Activated T-cell treated with anti-CD3 and anti-CD28 coated beads, Interleukin-2, amount 50 U/mL, for 24 hours (primary cell): ENCODE results near the gene NR5A1.

Experiments
- DNase-seq: peaks from one replicate; pipeline ENCODE4 v3.0.0-alpha.2; 2020
- H3K27ac Mint-ChIP-seq: 2 replicates; pipeline ENCODE4 v1.8.0; 2020; ENCODE audit warnings: mild to moderate bottlenecking, mixed read lengths
- H3K27me3 Mint-ChIP-seq: 2 replicates; pipeline ENCODE4 v1.8.0; 2020; ENCODE audit warnings: mixed read lengths
- H3K36me3 Mint-ChIP-seq: 2 replicates; pipeline ENCODE4 v1.8.0; 2020; ENCODE audit warnings: low read depth, mixed read lengths
- H3K4me1 Mint-ChIP-seq: 2 replicates; pipeline ENCODE4 v1.8.0; 2020; ENCODE audit warnings: low read depth, mixed read lengths
- H3K4me3 Mint-ChIP-seq: 2 replicates; pipeline ENCODE4 v1.8.0; 2020; ENCODE audit warnings: mild to moderate bottlenecking, moderate library complexity, mixed read lengths
- H3K9me3 Mint-ChIP-seq: 2 replicates; pipeline ENCODE4 v1.8.0; 2020; ENCODE audit warnings: mixed read lengths

Gene NR5A1

GRCh38 chr9:124456341-124457078, 50.7 kb downstream of the NR5A1 start:
- peaks cover 2% of the 10 kb centered on the region for H3K9me3 Mint-ChIP-seq
- H3K27ac Mint-ChIP-seq: no peak overlapping the region
- H3K36me3 Mint-ChIP-seq: no peaks in the 10 kb centered on the region
- H3K27me3 Mint-ChIP-seq: peaks cover 18% of the 10 kb centered on the region
- H3K4me3 Mint-ChIP-seq: no peak overlapping the region
- no peaks in the 10 kb centered on the region for H3K4me1 Mint-ChIP-seq
- no peak for DNase-seq

- H3K27ac Mint-ChIP-seq: no peak overlapping the region
Observed at GRCh38 chr9:124455820-124456219, 51.4 kb downstream of the NR5A1 start.

GRCh38 chr9:124454791-124455443, 52.3 kb downstream of the NR5A1 start:
- no peak for DNase-seq
- H3K27ac Mint-ChIP-seq: no peak overlapping the region
- H3K27me3 Mint-ChIP-seq: peaks cover 31% of the 10 kb centered on the region

More at GRCh38 chr9:124455820-124456219, 51.4 kb downstream of the NR5A1 start:
- Mint-ChIP-seq H3K9me3 (no peaks in the 10 kb centered on the region), H3K4me3 (no peak overlapping the region), H3K4me1 (no peaks in the 10 kb centered on the region), H3K27me3 (peaks cover 24% of the 10 kb centered on the region), H3K36me3 (no peaks in the 10 kb centered on the region)
- no peak for DNase-seq

DNA sequence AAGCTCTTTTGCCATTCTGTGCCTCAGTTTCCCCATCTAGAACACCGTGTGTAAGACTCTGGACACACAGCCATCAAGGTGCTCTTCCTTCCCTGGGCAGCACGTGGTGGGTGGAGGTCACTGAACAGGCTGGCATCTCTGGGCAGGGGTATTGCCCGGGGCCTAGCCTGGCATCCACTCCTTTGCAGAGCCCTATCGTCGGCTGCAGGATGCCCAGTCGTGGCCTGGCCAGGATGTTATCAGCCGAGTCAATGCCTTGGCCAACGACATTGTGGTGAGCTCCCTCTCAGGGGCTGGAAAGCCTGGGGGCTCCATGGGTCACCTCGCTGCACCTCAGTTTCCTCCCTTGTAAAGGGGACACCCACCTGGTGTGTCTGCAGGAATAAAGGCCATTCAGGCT, 52.9 kb downstream of the NR5A1 start:
- no peaks in the 10 kb centered on the region for H3K9me3 Mint-ChIP-seq
- no peaks in the 10 kb centered on the region for H3K36me3 Mint-ChIP-seq
- peaks cover 38% of the 10 kb centered on the region for H3K27me3 Mint-ChIP-seq
- H3K4me3 Mint-ChIP-seq: no peak overlapping the region
- H3K27ac Mint-ChIP-seq: no peak overlapping the region
- peaks cover 4% of the 10 kb centered on the region for H3K4me1 Mint-ChIP-seq
- no peak for DNase-seq

More at GRCh38 chr9:124454791-124455443, 52.3 kb downstream of the NR5A1 start:
- H3K36me3 Mint-ChIP-seq: no peaks in the 10 kb centered on the region
- H3K4me1 Mint-ChIP-seq: peaks cover 4% of the 10 kb centered on the region
- no peak overlapping the region for H3K4me3 Mint-ChIP-seq
- H3K9me3 Mint-ChIP-seq: no peaks in the 10 kb centered on the region

DNA sequence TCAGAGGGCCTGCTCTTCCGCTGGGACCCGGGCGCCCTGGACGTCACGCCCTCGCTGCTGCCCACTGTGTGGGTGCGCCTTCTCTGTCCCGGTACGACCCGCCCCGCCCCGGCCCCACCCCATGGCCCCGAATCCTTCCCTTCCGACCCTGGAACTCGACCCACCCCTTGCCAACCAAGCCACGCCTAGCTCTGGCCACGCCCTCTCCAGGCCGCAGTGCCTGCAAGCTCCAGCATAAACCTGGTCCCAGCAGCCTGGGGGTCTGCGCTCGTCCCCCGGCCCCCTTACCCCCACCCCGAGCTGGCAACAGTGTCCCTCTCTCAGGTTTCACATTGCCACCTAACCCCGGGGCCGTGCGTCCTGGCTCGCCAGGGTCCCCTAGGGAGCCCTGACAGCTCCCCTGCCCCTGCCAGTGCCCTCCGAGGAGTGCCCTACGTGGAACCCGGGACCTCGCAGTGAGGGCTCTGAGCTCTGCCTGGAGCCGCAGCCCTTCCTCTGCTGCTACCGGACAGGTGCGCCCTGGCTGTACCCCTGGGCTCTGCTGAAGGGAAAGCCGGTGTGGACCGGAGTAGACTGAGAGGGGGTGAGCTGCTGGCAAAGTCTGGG, 53.5 kb downstream of the NR5A1 start:
- no peaks in the 10 kb centered on the region for H3K36me3 Mint-ChIP-seq
- no peaks in the 10 kb centered on the region for H3K9me3 Mint-ChIP-seq
- peak; percentile 39 for DNase-seq
- no peak overlapping the region for H3K27ac Mint-ChIP-seq
- H3K4me1 Mint-ChIP-seq: peaks cover 4% of the 10 kb centered on the region
- no peak overlapping the region for H3K4me3 Mint-ChIP-seq
- peaks cover 41% of the 10 kb centered on the region for H3K27me3 Mint-ChIP-seq

DNA sequence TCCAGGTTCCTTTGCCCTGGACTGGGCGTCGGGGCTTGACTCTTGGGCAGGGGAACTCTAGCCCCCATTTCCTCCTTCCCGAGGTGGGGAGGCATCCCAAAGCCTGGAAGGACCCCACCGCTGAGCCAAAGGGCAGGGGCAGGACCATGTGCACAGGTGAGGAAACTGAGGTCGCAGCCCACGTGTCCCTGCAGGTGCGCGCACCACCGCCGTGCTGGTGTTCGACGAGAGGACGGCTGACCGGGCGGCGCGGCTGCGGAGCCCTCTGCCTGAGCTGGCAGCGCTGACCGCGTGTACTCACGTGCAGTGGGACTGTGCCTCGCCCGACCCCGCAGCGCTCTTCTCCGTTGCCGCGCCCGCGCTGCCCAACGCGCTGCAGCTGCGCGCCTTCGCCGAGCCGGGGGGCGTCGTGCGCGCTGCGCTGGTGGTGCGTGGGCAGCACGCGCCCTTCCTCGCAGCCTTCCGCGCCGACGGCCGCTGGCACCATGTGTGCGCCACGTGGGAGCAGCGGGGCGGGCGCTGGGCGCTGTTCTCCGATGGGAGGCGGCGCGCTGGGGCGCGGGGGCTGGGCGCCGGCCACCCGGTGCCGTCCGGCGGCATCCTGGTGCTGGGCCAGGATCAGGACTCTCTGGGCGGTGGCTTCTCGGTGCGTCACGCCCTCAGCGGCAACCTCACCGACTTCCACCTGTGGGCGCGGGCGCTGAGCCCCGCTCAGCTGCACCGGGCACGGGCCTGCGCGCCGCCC, 54.2 kb downstream of the NR5A1 start:
- no peak overlapping the region for H3K27ac Mint-ChIP-seq
- peaks cover 4% of the 10 kb centered on the region for H3K4me1 Mint-ChIP-seq
- peaks cover 46% of the 10 kb centered on the region for H3K27me3 Mint-ChIP-seq
- H3K4me3 Mint-ChIP-seq: no peak overlapping the region
- no peaks in the 10 kb centered on the region for H3K36me3 Mint-ChIP-seq
- no peaks in the 10 kb centered on the region for H3K9me3 Mint-ChIP-seq
- DNase-seq: no peak

- H3K9me3 Mint-ChIP-seq: no peaks in the 10 kb centered on the region
- peaks cover 46% of the 10 kb centered on the region for H3K27me3 Mint-ChIP-seq
- H3K4me1 Mint-ChIP-seq: peaks cover 4% of the 10 kb centered on the region
- H3K27ac Mint-ChIP-seq: no peak overlapping the region
- no peaks in the 10 kb centered on the region for H3K36me3 Mint-ChIP-seq
- no peak overlapping the region for H3K4me3 Mint-ChIP-seq
- no peak for DNase-seq
Observed at GRCh38 chr9:124452326-124452725, 54.9 kb downstream of the NR5A1 start.

GRCh38 chr9:124450931-124451661, 56.1 kb downstream of the NR5A1 start:
- Mint-ChIP-seq H3K36me3 (no peaks in the 10 kb centered on the region), H3K9me3 (no peaks in the 10 kb centered on the region), H3K4me1 (peaks cover 4% of the 10 kb centered on the region)

DNA sequence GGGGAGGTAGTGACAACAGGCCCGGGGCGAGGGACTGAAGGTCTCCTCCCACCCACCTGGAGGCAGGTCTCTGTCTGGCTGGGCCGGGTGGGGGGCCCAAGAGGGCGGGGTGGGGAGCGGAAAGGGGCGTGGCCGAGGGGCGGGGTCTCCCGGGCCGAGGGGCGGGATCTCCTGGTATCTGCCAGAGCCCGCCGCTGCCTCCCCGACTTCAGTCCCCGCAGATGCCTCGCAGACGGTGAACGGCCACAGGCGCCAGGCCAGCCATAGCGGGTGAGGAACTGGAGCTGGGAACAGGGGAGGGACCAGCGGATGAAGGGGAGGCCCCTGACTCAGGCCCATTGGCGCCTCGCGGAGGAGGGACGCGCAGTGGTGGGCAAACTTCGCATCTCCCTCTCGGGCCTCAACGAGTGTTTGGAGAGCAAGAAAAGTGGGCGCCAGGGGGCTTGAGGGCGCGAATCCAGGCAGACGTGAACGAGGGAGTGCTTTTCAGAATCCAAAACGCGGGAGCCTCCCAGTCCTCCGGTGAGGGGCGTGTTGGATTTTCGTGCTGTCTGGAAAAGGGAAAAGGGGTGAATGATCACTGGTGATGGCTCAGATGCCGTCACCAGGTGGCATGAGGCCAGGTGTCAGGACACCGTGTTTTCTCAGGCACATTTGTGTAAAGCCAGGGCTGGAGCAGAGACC, 56.8 kb downstream of the NR5A1 start, which contains the start of gene ADGRD2:
ADGRD2 (plus strand) TSS at position 211 of the 684 bp plus-strand sequence. CDS start 1,216 bp downstream, outside the sequence.
- Mint-ChIP-seq H3K4me1 (peaks cover 4% of the 10 kb centered on the region), H3K27me3 (peaks cover 54% of the 10 kb centered on the region), H3K36me3 (no peaks in the 10 kb centered on the region), H3K9me3 (no peaks in the 10 kb centered on the region), H3K27ac (no peak within 1 kb of the TSS), H3K4me3 (no peak within 1 kb of the TSS)
- no peak for DNase-seq

More at GRCh38 chr9:124450931-124451661, 56.1 kb downstream of the NR5A1 start:
- no peak for DNase-seq
- Mint-ChIP-seq H3K27me3 (peaks cover 54% of the 10 kb centered on the region), H3K27ac (no peak overlapping the region), H3K4me3 (no peak overlapping the region)

DNA sequence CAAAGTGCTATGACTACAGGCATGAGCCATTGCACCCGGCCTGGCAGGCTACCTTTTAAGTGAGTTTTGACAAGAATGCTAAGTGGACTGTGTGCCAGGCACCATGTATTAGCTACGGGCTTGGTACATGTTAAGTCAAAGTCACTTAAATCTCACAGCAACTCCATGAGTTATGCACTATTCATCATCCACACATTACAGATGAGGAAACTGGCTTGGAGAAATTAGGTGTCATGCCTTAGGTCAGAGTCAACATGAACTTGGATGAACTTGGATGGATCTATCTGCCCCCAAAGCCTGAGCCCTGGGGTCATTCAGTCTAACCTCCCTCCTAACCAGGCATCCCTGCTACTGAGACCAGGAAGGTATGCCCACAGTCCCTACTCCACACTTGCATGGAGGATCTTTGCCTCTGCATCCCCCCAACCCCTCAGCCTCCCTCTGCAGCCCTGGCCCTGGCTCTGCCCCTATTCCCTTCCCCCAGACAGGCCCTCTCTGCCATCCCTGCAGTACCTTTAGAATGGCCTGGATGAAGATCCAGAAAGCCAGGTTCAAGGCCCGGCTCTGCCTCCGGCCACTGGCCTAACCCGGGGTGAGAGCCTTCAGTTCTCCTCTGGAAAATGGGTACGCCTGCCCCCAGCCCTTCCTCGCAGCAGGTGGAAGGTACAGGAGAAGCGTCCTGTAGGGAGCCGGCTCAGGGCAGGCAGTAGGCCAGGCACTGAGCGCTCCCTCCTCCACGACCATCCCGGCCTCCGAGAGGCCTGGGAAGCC, 57.6 kb downstream of the NR5A1 start:
- Mint-ChIP-seq H3K4me1 (peaks cover 4% of the 10 kb centered on the region), H3K4me3 (no peak overlapping the region), H3K27me3 (peaks cover 54% of the 10 kb centered on the region), H3K36me3 (no peaks in the 10 kb centered on the region), H3K9me3 (no peaks in the 10 kb centered on the region), H3K27ac (no peak overlapping the region)
- DNase-seq: no peak

- Mint-ChIP-seq H3K4me1 (peaks cover 4% of the 10 kb centered on the region), H3K9me3 (no peaks in the 10 kb centered on the region), H3K4me3 (no peak overlapping the region), H3K27me3 (peaks cover 55% of the 10 kb centered on the region), H3K27ac (no peak overlapping the region), H3K36me3 (no peaks in the 10 kb centered on the region)
- DNase-seq: no peak
Observed at GRCh38 chr9:124448019-124448418, 59.2 kb downstream of the NR5A1 start.

GRCh38 chr9:124447297-124447661, 59.9 kb downstream of the NR5A1 start:
- peaks cover 55% of the 10 kb centered on the region for H3K27me3 Mint-ChIP-seq
- no peak overlapping the region for H3K27ac Mint-ChIP-seq

DNA sequence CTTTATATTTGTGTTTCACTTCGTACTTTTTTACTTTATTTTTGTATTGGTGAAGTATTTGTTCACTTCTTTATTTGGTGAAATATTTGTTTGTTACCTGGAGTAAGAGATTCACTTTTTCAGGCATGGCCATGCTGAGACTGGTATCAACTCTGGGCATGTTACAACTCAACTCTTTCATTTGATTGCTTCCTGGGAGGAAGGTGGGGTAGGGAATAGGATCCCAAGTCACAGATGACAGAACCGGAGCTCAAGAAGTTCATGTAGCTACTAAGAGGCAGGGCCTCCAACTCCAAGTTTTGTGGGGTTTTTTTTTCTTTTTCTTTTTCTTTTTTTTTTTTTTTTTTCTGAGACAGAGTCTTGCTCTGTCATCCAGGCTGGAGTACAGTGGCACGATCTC, 63.0 kb downstream of the NR5A1 start:
- no peak for DNase-seq
- Mint-ChIP-seq H3K4me1 (no peaks in the 10 kb centered on the region), H3K36me3 (no peaks in the 10 kb centered on the region), H3K4me3 (no peak overlapping the region), H3K27ac (no peak overlapping the region), H3K9me3 (peaks cover 3% of the 10 kb centered on the region), H3K27me3 (peaks cover 55% of the 10 kb centered on the region)

More at GRCh38 chr9:124447297-124447661, 59.9 kb downstream of the NR5A1 start:
- H3K4me1 Mint-ChIP-seq: peaks cover 4% of the 10 kb centered on the region
- DNase-seq: no peak
- no peak overlapping the region for H3K4me3 Mint-ChIP-seq
- H3K9me3 Mint-ChIP-seq: peaks cover under 1% of the 10 kb centered on the region
- no peaks in the 10 kb centered on the region for H3K36me3 Mint-ChIP-seq
